Suprapubic skin (tissue), 4 donors: ENCODE measurements around the gene RPTOR. TPM values are rescaled to one million over a fixed set of nuclear protein-coding genes. Genes with fewer than 3 reads are reported as not detected.

Experiments
- DNase-seq, 2 donors: peaks; one replicate each; pipeline ENCODE4 v3.0.0-alpha.2; 2019; ENCODE audit warnings: low spot score in 2 of 2
- H3K27ac ChIP-seq: fragments of 200-600 bp; sonication (generic); one replicate; pipeline ENCODE4 v1.5.1; 2019
- H3K27me3 ChIP-seq: fragments of 200-600 bp; sonication (generic); one replicate; pipeline ENCODE4 v1.5.1; 2019
- H3K36me3 ChIP-seq: fragments of 200-600 bp; sonication (generic); one replicate; pipeline ENCODE4 v1.5.1; 2019
- H3K4me1 ChIP-seq: fragments of 200-600 bp; sonication (generic); one replicate; pipeline ENCODE4 v1.5.1; 2019
- H3K4me3 ChIP-seq: fragments of 200-600 bp; sonication (generic); one replicate; pipeline ENCODE4 v1.5.1; 2019; ENCODE audit warnings: mild to moderate bottlenecking
- H3K9me3 ChIP-seq: fragments of 200-600 bp; sonication (generic); one replicate; pipeline ENCODE4 v1.5.1; 2019
- CTCF ChIP-seq, 2 donors: fragments of 200-600 bp in 1 of 2; fragments of 450-650 bp in 1 of 2; sonication (generic) in 1 of 2; IDR thresholded peaks; one replicate each; pipeline ENCODE4 v1.5.1; 2016 to 2019; ENCODE audit warnings: antibody characterized with exemption in 2 of 2, mild to moderate bottlenecking in 1 of 2, moderate library complexity in 1 of 2
- EP300 ChIP-seq: sonication (generic); formaldehyde crosslinking; IDR thresholded peaks from one replicate; pipeline ENCODE4 v1.6.1; 2017; ENCODE audit warnings: antibody characterized with exemption
- POLR2A ChIP-seq, 2 donors: fragments of 450-650 bp; IDR thresholded peaks; one replicate each; pipeline ENCODE4 v1.6.1; 2017; ENCODE audit warnings: antibody characterized with exemption in 2 of 2, mild to moderate bottlenecking in 2 of 2, moderate library complexity in 2 of 2
- POLR2AphosphoS5 ChIP-seq, 3 donors: sonication (generic); formaldehyde crosslinking; IDR thresholded peaks; one replicate each; pipeline ENCODE4 v1.6.1; 2017; ENCODE audit warnings: antibody characterized with exemption in 3 of 3
- WGBS: methylation state at CpG from one replicate; pipeline ENCODE4 v1.1.5; 2018; 5-methylcytosine and 5-hydroxymethylcytosine counted together
- total RNA-seq, 4 donors: library from RNA; depleted of rRNA; stranded (reverse); fragments of >200 nt; gene quantifications; one replicate each; pipeline ENCODE4 v1.1.0, GENCODE V29; 2016

The RPTOR gene
- total RNA-seq, 4 donors from 2014 or later: 45.8 to 84.6 (median 53.0) TPM

- no peak overlapping the region for H3K27ac ChIP-seq
- TF ChIP-seq POLR2A (IDR thresholded peaks at IDR 0.05): no peak
- no peak for TF ChIP-seq EP300
- TF ChIP-seq POLR2AphosphoS5 (IDR thresholded peaks at IDR 0.05): no peak
- H3K9me3 ChIP-seq: no peaks in the 10 kb centered on the region
- peaks cover 56% of the 10 kb centered on the region for H3K36me3 ChIP-seq
- peaks cover 38% of the 10 kb centered on the region for H3K4me1 ChIP-seq
- H3K27me3 ChIP-seq: no peaks in the 10 kb centered on the region
- H3K4me3 ChIP-seq: no peak overlapping the region
- peak in 1 of 2 donors; percentile 59 for DNase-seq
- whole genome bisulfite sequencing: no CpG with 5 or more reads among the region's 32 CpGs
Measured at GRCh38 chr17:80997424-80998117, 452.9 kb downstream of the RPTOR start.

GRCh38 chr17:80998118-80998747 is 453.6 kb downstream of the RPTOR start:
- H3K4me1 ChIP-seq: peaks cover 38% of the 10 kb centered on the region
- H3K27me3 ChIP-seq: peaks cover 2% of the 10 kb centered on the region
- H3K9me3 ChIP-seq: no peaks in the 10 kb centered on the region
- no peak overlapping the region for H3K4me3 ChIP-seq
- peaks cover 56% of the 10 kb centered on the region for H3K36me3 ChIP-seq
- WGBS: 87% methylated on average over 11 of the region's 19 CpGs
- no peak overlapping the region for H3K27ac ChIP-seq
- no peak for DNase-seq
- TF ChIP-seq CTCF (IDR thresholded peaks at IDR 0.05) (no peak), EP300 (no peak), POLR2A (IDR thresholded peaks at IDR 0.05) (no peak), POLR2AphosphoS5 (IDR thresholded peaks at IDR 0.05) (no peak)

- no peak for TF ChIP-seq CTCF (IDR thresholded peaks at IDR 0.05)
- no peaks in the 10 kb centered on the region for H3K9me3 ChIP-seq
- no peak overlapping the region for H3K4me3 ChIP-seq
- peaks cover 9% of the 10 kb centered on the region for H3K27me3 ChIP-seq
- H3K27ac ChIP-seq: no peak overlapping the region
- DNase-seq: peak in 1 of 2 donors; percentile 59
- H3K36me3 ChIP-seq: peaks cover 56% of the 10 kb centered on the region
- peaks cover 38% of the 10 kb centered on the region for H3K4me1 ChIP-seq
- whole genome bisulfite sequencing: 89% methylated on average over 36 of the region's 39 CpGs
Measured at GRCh38 chr17:80998748-80999535, 454.3 kb downstream of the RPTOR start.

GRCh38 chr17:80999536-81000333 is 455.1 kb downstream of the RPTOR start:
- DNase-seq: peak in 1 of 2 donors; percentile 63
- Histone ChIP-seq H3K4me3 (no peak overlapping the region), H3K9me3 (no peaks in the 10 kb centered on the region), H3K36me3 (peaks cover 56% of the 10 kb centered on the region), H3K27me3 (peaks cover 17% of the 10 kb centered on the region), H3K4me1 (peaks cover 39% of the 10 kb centered on the region), H3K27ac (no peak overlapping the region)
- WGBS: 100% methylated on average over 4 of the region's 40 CpGs
- TF ChIP-seq POLR2AphosphoS5 (IDR thresholded peaks at IDR 0.05) (no peak), CTCF (IDR thresholded peaks at IDR 0.05) (no peak), EP300 (no peak), POLR2A (IDR thresholded peaks at IDR 0.05) (no peak)

- WGBS: 94% methylated on average over 7 of the region's 8 CpGs
Measured at GRCh38 chr17:81000334-81000630, 455.6 kb downstream of the RPTOR start.

More at GRCh38 chr17:81000334-81000630, 455.6 kb downstream of the RPTOR start:
- TF ChIP-seq EP300: no peak
- no peak for TF ChIP-seq POLR2A (IDR thresholded peaks at IDR 0.05)
- TF ChIP-seq POLR2AphosphoS5 (IDR thresholded peaks at IDR 0.05): no peak
- no peak for TF ChIP-seq CTCF (IDR thresholded peaks at IDR 0.05)
- H3K27me3 ChIP-seq: peaks cover 22% of the 10 kb centered on the region
- H3K36me3 ChIP-seq: peaks cover 50% of the 10 kb centered on the region
- H3K4me1 ChIP-seq: peaks cover 34% of the 10 kb centered on the region
- no peaks in the 10 kb centered on the region for H3K9me3 ChIP-seq
- H3K27ac ChIP-seq: no peak overlapping the region
- H3K4me3 ChIP-seq: no peak overlapping the region
- peak in 1 of 2 donors; percentile 60 for DNase-seq
